ENCODE data around the gene TGFB1.
A peak's percentile ranks its signal among the peaks of the same experiment; 100 is the strongest.

Gene TGFB1

GRCh38 chr19:41319500-41320184 is 34.1 kb downstream of the TGFB1 start:
- Histone ChIP-seq H4K8ac (ENCODE audit: low read depth, low read length) (no peak overlapping the region), H3K27me3 (ENCODE audit: insufficient read depth, low read length, poor library complexity) (no peaks in the 10 kb centered on the region), H3K18ac (ENCODE audit: low read length) (no peak overlapping the region), H3K4me2 (ENCODE audit: low read length) (no peak overlapping the region), H3K56ac (ENCODE audit: low read length) (no peak overlapping the region), H3K9ac (ENCODE audit: low read length) (no peak overlapping the region), H3K4me1 (ENCODE audit: control insufficient read depth, low read depth, low read length) (peaks cover 23% of the 10 kb centered on the region), H3K27ac (ENCODE audit: low read depth, low read length) (no peak overlapping the region), H4K5ac (ENCODE audit: low read length) (no peak overlapping the region), H2BK5ac (ENCODE audit: low read length) (no peak overlapping the region), H3K79me1 (ENCODE audit: low read length) (peaks cover 2% of the 10 kb centered on the region), H2BK120ac (ENCODE audit: low read depth, low read length) (no peak overlapping the region), H3K4ac (ENCODE audit: low read depth, low read length) (no peak overlapping the region), H3K79me2 (ENCODE audit: control insufficient read depth, insufficient read depth, low read length) (no peaks in the 10 kb centered on the region), H3K36me3 (ENCODE audit: control insufficient read depth, insufficient read depth, low read length) (peaks cover 8% of the 10 kb centered on the region), H3K4me3 (ENCODE audit: low read length) (no peak overlapping the region), H3K23ac (ENCODE audit: low read length) (no peak overlapping the region), H2AK5ac (ENCODE audit: low read length) (no peak overlapping the region), H2BK15ac (replicated peaks; ENCODE audit: low read depth) (no peak overlapping the region)
- no CpG with 5 or more reads among the region's 20 CpGs for WGBS (ENCODE audit: extremely low coverage, insufficient coverage, low lambda C conversion rate)
- no peak for DNase-seq

- Histone ChIP-seq H3K23ac (ENCODE audit: low read length) (no peak overlapping the region), H4K8ac (ENCODE audit: low read depth, low read length) (no peak overlapping the region), H2BK15ac (replicated peaks; ENCODE audit: low read depth) (no peak overlapping the region), H2BK120ac (ENCODE audit: low read depth, low read length) (no peak overlapping the region), H3K4me3 (ENCODE audit: low read length) (no peak overlapping the region), H2AK5ac (ENCODE audit: low read length) (no peak overlapping the region), H3K27ac (ENCODE audit: low read depth, low read length) (no peak overlapping the region), H4K5ac (ENCODE audit: low read length) (no peak overlapping the region), H2BK5ac (ENCODE audit: low read length) (no peak overlapping the region), H3K9ac (ENCODE audit: low read length) (no peak overlapping the region), H3K79me1 (ENCODE audit: low read length) (peaks cover 4% of the 10 kb centered on the region), H3K56ac (ENCODE audit: low read length) (no peak overlapping the region), H3K36me3 (ENCODE audit: control insufficient read depth, insufficient read depth, low read length) (peaks cover 8% of the 10 kb centered on the region), H3K4me1 (ENCODE audit: control insufficient read depth, low read depth, low read length) (peaks cover 16% of the 10 kb centered on the region), H3K27me3 (ENCODE audit: insufficient read depth, low read length, poor library complexity) (no peaks in the 10 kb centered on the region), H3K18ac (ENCODE audit: low read length) (no peak overlapping the region), H3K4me2 (ENCODE audit: low read length) (no peak overlapping the region), H3K4ac (ENCODE audit: low read depth, low read length) (no peak overlapping the region), H3K79me2 (ENCODE audit: control insufficient read depth, insufficient read depth, low read length) (no peaks in the 10 kb centered on the region)
- no CpG with 5 or more reads among the region's 19 CpGs for WGBS (ENCODE audit: extremely low coverage, insufficient coverage, low lambda C conversion rate)
- DNase-seq: no peak
Measured at GRCh38 chr19:41318696-41319499, 34.8 kb downstream of the TGFB1 start.

DNA sequence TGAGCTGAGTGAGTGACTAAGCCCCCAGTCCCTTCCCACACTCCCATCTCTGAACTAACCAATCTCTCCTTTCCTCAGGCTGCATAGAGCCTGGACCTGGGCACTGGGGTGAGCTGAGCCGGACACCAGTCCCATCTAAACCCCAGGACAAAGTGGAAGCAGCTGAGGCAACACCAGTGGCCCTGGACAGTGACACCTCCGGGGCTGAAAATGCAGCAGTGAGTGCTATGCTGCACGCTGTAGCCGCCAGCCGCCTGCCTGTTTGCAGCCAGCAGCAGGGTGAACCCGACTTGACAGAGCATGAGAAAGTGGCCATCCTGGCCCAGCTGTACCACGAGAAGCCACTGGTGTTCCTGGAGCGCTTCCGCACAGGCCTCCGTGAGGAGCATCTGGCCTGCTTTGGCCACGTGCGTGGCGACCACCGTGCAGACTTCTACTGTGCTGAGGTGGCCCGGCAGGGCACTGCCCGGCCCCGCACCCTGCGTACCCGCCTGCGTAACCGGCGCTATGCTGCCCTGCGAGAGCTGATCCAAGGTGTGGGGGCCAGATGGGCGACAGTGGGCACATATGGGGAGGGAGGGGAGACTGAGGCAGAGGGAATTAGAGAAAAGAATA is 37.3 kb downstream of the TGFB1 start:
- Histone ChIP-seq H3K4me1 (ENCODE audit: control insufficient read depth, low read depth, low read length) (peaks cover 3% of the 10 kb centered on the region), H3K79me2 (ENCODE audit: control insufficient read depth, insufficient read depth, low read length) (peaks cover 3% of the 10 kb centered on the region), H3K4ac (ENCODE audit: low read depth, low read length) (no peak overlapping the region), H3K4me2 (ENCODE audit: low read length) (no peak overlapping the region), H3K27ac (ENCODE audit: low read depth, low read length) (no peak overlapping the region), H3K18ac (ENCODE audit: low read length) (no peak overlapping the region), H2BK5ac (ENCODE audit: low read length) (no peak overlapping the region), H3K23ac (ENCODE audit: low read length) (no peak overlapping the region), H3K56ac (ENCODE audit: low read length) (no peak overlapping the region), H4K5ac (ENCODE audit: low read length) (no peak overlapping the region), H3K4me3 (ENCODE audit: low read length) (no peak overlapping the region), H3K9ac (ENCODE audit: low read length) (no peak overlapping the region), H3K36me3 (ENCODE audit: control insufficient read depth, insufficient read depth, low read length) (peaks cover 12% of the 10 kb centered on the region), H2AK5ac (ENCODE audit: low read length) (no peak overlapping the region), H4K8ac (ENCODE audit: low read depth, low read length) (no peak overlapping the region), H3K79me1 (ENCODE audit: low read length) (peaks cover 16% of the 10 kb centered on the region), H3K27me3 (ENCODE audit: insufficient read depth, low read length, poor library complexity) (no peaks in the 10 kb centered on the region), H2BK15ac (replicated peaks; ENCODE audit: low read depth) (no peak overlapping the region), H2BK120ac (ENCODE audit: low read depth, low read length) (no peak overlapping the region)
- DNase-seq: no peak
- no CpG with 5 or more reads among the region's 24 CpGs for WGBS (ENCODE audit: extremely low coverage, insufficient coverage, low lambda C conversion rate)

GRCh38 chr19:41311613-41312012 is 42.1 kb downstream of the TGFB1 start:
- H3K23ac ChIP-seq (ENCODE audit: low read length): no peak overlapping the region
- no peak overlapping the region for H3K4ac ChIP-seq (ENCODE audit: low read depth, low read length)
- peaks cover 17% of the 10 kb centered on the region for H3K79me1 ChIP-seq (ENCODE audit: low read length)
- H3K56ac ChIP-seq (ENCODE audit: low read length): no peak overlapping the region
- H3K36me3 ChIP-seq (ENCODE audit: control insufficient read depth, insufficient read depth, low read length): peaks cover 4% of the 10 kb centered on the region
- H3K27me3 ChIP-seq (ENCODE audit: insufficient read depth, low read length, poor library complexity): no peaks in the 10 kb centered on the region
- H3K4me1 ChIP-seq (ENCODE audit: control insufficient read depth, low read depth, low read length): no peaks in the 10 kb centered on the region
- H2BK5ac ChIP-seq (ENCODE audit: low read length): no peak overlapping the region
- no peak overlapping the region for H2BK120ac ChIP-seq (ENCODE audit: low read depth, low read length)
- DNase-seq: no peak
- H3K4me2 ChIP-seq (ENCODE audit: low read length): no peak overlapping the region
- no peak overlapping the region for H3K4me3 ChIP-seq (ENCODE audit: low read length)
- no peak overlapping the region for H3K18ac ChIP-seq (ENCODE audit: low read length)
- no peak overlapping the region for H2AK5ac ChIP-seq (ENCODE audit: low read length)
- no peak overlapping the region for H2BK15ac ChIP-seq (replicated peaks; ENCODE audit: low read depth)
- WGBS (ENCODE audit: extremely low coverage, insufficient coverage, low lambda C conversion rate): no CpG with 5 or more reads among the region's 8 CpGs
- peaks cover 10% of the 10 kb centered on the region for H3K79me2 ChIP-seq (ENCODE audit: control insufficient read depth, insufficient read depth, low read length)
- H3K9ac ChIP-seq (ENCODE audit: low read length): peak overlapping the region; percentile 80
- H4K5ac ChIP-seq (ENCODE audit: low read length): no peak overlapping the region
- H3K27ac ChIP-seq (ENCODE audit: low read depth, low read length): no peak overlapping the region
- H4K8ac ChIP-seq (ENCODE audit: low read depth, low read length): no peak overlapping the region

GRCh38 chr19:41311072-41311471 is 42.6 kb downstream of the TGFB1 start:
- Histone ChIP-seq H3K9ac (ENCODE audit: low read length) (peak overlapping the region; percentile 80), H3K79me1 (ENCODE audit: low read length) (peaks cover 17% of the 10 kb centered on the region), H3K36me3 (ENCODE audit: control insufficient read depth, insufficient read depth, low read length) (peaks cover 6% of the 10 kb centered on the region), H2BK5ac (ENCODE audit: low read length) (no peak overlapping the region), H3K79me2 (ENCODE audit: control insufficient read depth, insufficient read depth, low read length) (peaks cover 10% of the 10 kb centered on the region), H3K4me2 (ENCODE audit: low read length) (peak overlapping the region; percentile 82), H3K23ac (ENCODE audit: low read length) (no peak overlapping the region), H2AK5ac (ENCODE audit: low read length) (no peak overlapping the region), H3K18ac (ENCODE audit: low read length) (no peak overlapping the region), H3K4me3 (ENCODE audit: low read length) (no peak overlapping the region), H4K5ac (ENCODE audit: low read length) (no peak overlapping the region), H2BK15ac (replicated peaks; ENCODE audit: low read depth) (no peak overlapping the region), H3K4ac (ENCODE audit: low read depth, low read length) (peak overlapping the region; percentile 44), H3K4me1 (ENCODE audit: control insufficient read depth, low read depth, low read length) (no peaks in the 10 kb centered on the region), H3K27ac (ENCODE audit: low read depth, low read length) (peak overlapping the region; percentile 83), H3K56ac (ENCODE audit: low read length) (peak overlapping the region; percentile 82), H3K27me3 (ENCODE audit: insufficient read depth, low read length, poor library complexity) (no peaks in the 10 kb centered on the region), H4K8ac (ENCODE audit: low read depth, low read length) (no peak overlapping the region), H2BK120ac (ENCODE audit: low read depth, low read length) (no peak overlapping the region)
- WGBS (ENCODE audit: extremely low coverage, insufficient coverage, low lambda C conversion rate): no CpG with 5 or more reads among the region's 5 CpGs
- DNase-seq: no peak
